HepG2 (cell line): ENCODE data around the gene GAL3ST3. TPM values are rescaled to one million over a fixed set of nuclear protein-coding genes. Genes with fewer than 3 reads are reported as not detected.

Source experiments
- AKAP8 ChIP-seq: sonication (generic); formaldehyde crosslinking; IDR thresholded peaks from 2 replicates; pipeline ENCODE4 v1.5.1; 2020; ENCODE audit warnings: mild to moderate bottlenecking, missing genetic modification reagents
- ARNT2 ChIP-seq: sonication (generic); formaldehyde crosslinking; IDR thresholded peaks from 2 replicates; pipeline ENCODE4 v1.8.0; 2022; ENCODE audit warnings: mild to moderate bottlenecking, low read depth, missing genetic modification reagents, moderate library complexity
- ATF3 ChIP-seq: sonication (generic); formaldehyde crosslinking; IDR thresholded peaks from 2 replicates; pipeline ENCODE4 v1.4.0; 2020; ENCODE audit warnings: missing genetic modification reagents
- ATF7 ChIP-seq, 2 experiments: fragments of 450-650 bp in 1 of 2; sonication (generic) in 1 of 2; formaldehyde crosslinking in 1 of 2; IDR thresholded peaks; 2 replicates each; pipeline versions ENCODE4 v1.4.0 to v1.6.1; 2016 to 2020; ENCODE audit warnings: antibody characterized with exemption in 1 of 2, mild to moderate bottlenecking in 1 of 2, missing genetic modification reagents in 1 of 2
- CEBPG ChIP-seq: IDR thresholded peaks from 2 replicates; pipeline ENCODE4 v1.6.1; 2016
- HNRNPL ChIP-seq: fragments of 200-400 bp; formaldehyde crosslinking; IDR thresholded peaks from 2 replicates; pipeline ENCODE4 v1.6.1; 2017; ENCODE audit warnings: mild to moderate bottlenecking, low read depth, low read length
- ISL2 ChIP-seq: sonication (generic); formaldehyde crosslinking; IDR thresholded peaks from 2 replicates; pipeline ENCODE4 v1.5.0; 2020; ENCODE audit warnings: missing genetic modification reagents
- MEF2D ChIP-seq: sonication (generic); formaldehyde crosslinking; IDR thresholded peaks from 2 replicates; pipeline ENCODE4 v1.5.1; 2020; ENCODE audit warnings: mild to moderate bottlenecking, missing genetic modification reagents
- MYC ChIP-seq: sonication (generic); formaldehyde crosslinking; IDR thresholded peaks from 2 replicates; pipeline ENCODE4 v1.9.0; 2021; ENCODE audit warnings: missing genetic modification reagents, borderline replicate concordance
- NFATC3 ChIP-seq: sonication (generic); formaldehyde crosslinking; IDR thresholded peaks from 2 replicates; pipeline ENCODE4 v1.5.1; 2020; ENCODE audit warnings: mild to moderate bottlenecking, missing genetic modification reagents
- NFE2L2 ChIP-seq: fragments of 150-350 bp; IDR thresholded peaks from 2 replicates; pipeline ENCODE4 v1.6.1; 2014; ENCODE audit warnings: low read length
- NFIC ChIP-seq: IDR thresholded peaks from 2 replicates; pipeline ENCODE4 v1.6.1; 2012; ENCODE audit warnings: mild to moderate bottlenecking, low read length, inconsistent platforms
- PCBP1 ChIP-seq: fragments of 200-400 bp; formaldehyde crosslinking; IDR thresholded peaks from 2 replicates; pipeline ENCODE4 v1.6.1; 2017; ENCODE audit warnings: mild to moderate bottlenecking, low read depth, low read length, borderline replicate concordance
- RFX3 ChIP-seq: IDR thresholded peaks from 2 replicates; pipeline ENCODE4 v1.6.1; 2016; ENCODE audit warnings: missing biosample characterization, missing genetic modification reagents
- SMAD1 ChIP-seq: sonication (generic); formaldehyde crosslinking; IDR thresholded peaks from 2 replicates; pipeline ENCODE4 v1.4.0; 2020; ENCODE audit warnings: missing genetic modification reagents, low read depth, mild to moderate bottlenecking, borderline replicate concordance
- SOX6 ChIP-seq, 2 experiments: fragments of 450-650 bp in 1 of 2; sonication (generic) in 1 of 2; formaldehyde crosslinking in 1 of 2; IDR thresholded peaks; 2 replicates each; pipeline versions ENCODE4 v1.4.0 to v1.6.1; 2017 to 2020; ENCODE audit warnings: antibody characterized with exemption in 1 of 2, mild to moderate bottlenecking in 1 of 2, missing genetic modification reagents in 1 of 2
- SPEN ChIP-seq: sonication (generic); formaldehyde crosslinking; IDR thresholded peaks from 2 replicates; pipeline ENCODE4 v1.5.1; 2020; ENCODE audit warnings: low read depth, mild to moderate bottlenecking, missing genetic modification reagents
- TCF12 ChIP-seq, 2 experiments: fragments of 450-650 bp in 1 of 2; sonication (generic) in 1 of 2; formaldehyde crosslinking in 1 of 2; IDR thresholded peaks; 2 replicates each; pipeline versions ENCODE4 v1.6.1 to v1.8.0; 2017 to 2022; ENCODE audit warnings: antibody characterized with exemption in 1 of 2, mild to moderate bottlenecking in 1 of 2, missing genetic modification reagents in 1 of 2, moderate library complexity in 1 of 2
- ZFP82 ChIP-seq: sonication (generic); formaldehyde crosslinking; IDR thresholded peaks from 2 replicates; pipeline ENCODE4 v1.5.1; 2020; ENCODE audit warnings: mild to moderate bottlenecking, missing genetic modification reagents, borderline replicate concordance
- ZKSCAN8 ChIP-seq: IDR thresholded peaks from 2 replicates; pipeline ENCODE4 v1.6.1; 2016; ENCODE audit warnings: borderline replicate concordance, missing genetic modification reagents, missing compliant biosample characterization
- ZNF275 ChIP-seq: sonication (generic); formaldehyde crosslinking; IDR thresholded peaks from 2 replicates; pipeline ENCODE4 v1.8.0; 2022; ENCODE audit warnings: missing genetic modification reagents, mild to moderate bottlenecking, inconsistent platforms, borderline replicate concordance
- ZNF607 ChIP-seq: sonication (generic); formaldehyde crosslinking; IDR thresholded peaks from 2 replicates; pipeline ENCODE4 v1.5.1; 2020; ENCODE audit warnings: missing genetic modification reagents, mild to moderate bottlenecking, borderline replicate concordance
- ZNF619 ChIP-seq: sonication (generic); formaldehyde crosslinking; IDR thresholded peaks from 2 replicates; pipeline ENCODE4 v1.4.0; 2020; ENCODE audit warnings: mild to moderate bottlenecking, missing genetic modification reagents
- ZNF703 ChIP-seq: sonication (generic); formaldehyde crosslinking; IDR thresholded peaks from 2 replicates; pipeline ENCODE4 v1.5.1; 2020; ENCODE audit warnings: missing genetic modification reagents, mild to moderate bottlenecking, moderate library complexity, borderline replicate concordance
- ZNF724P ChIP-seq: sonication (generic); formaldehyde crosslinking; IDR thresholded peaks from 2 replicates; pipeline ENCODE4 v1.8.0; 2022; ENCODE audit warnings: missing genetic modification reagents, borderline replicate concordance
- ZNF780A ChIP-seq: sonication (generic); formaldehyde crosslinking; IDR thresholded peaks from 2 replicates; pipeline ENCODE4 v1.8.0; 2022; ENCODE audit warnings: mild to moderate bottlenecking, missing genetic modification reagents, moderate library complexity
- ZSCAN29 ChIP-seq: sonication (generic); formaldehyde crosslinking; conservative IDR thresholded peaks from 2 replicates; pipeline ENCODE4 v1.4.0; 2020; ENCODE audit warnings: mild to moderate bottlenecking, missing genetic modification reagents
- polyA plus RNA-seq, 8 experiments: library from polyadenylated mRNA; depleted of rRNA in 3 of 8; stranded (reverse) in 7 of 8; unstranded in 1 of 8; fragments of >200 nt; fragmentation: Illumina TruSeq in 4 of 8; extraction: Trizol in 4 of 8; gene quantifications; 2 replicates each; pipeline versions ENCODE4 v1.2.1 to v1.2.3, GENCODE V29; 2011 to 2016; ENCODE audit warnings: low read depth in 4 of 8, missing spikeins in 1 of 8, mixed read lengths in 1 of 8; ENCODE audit not compliant: insufficient read depth in 1 of 8
- total RNA-seq, 5 experiments: library from RNA; depleted of rRNA; stranded (reverse); fragments of >200 nt; fragmentation: Illumina TruSeq; extraction: Trizol; gene quantifications; 2 replicates each; pipeline ENCODE4 v1.2.3, GENCODE V29; 2016; ENCODE audit warnings: low read depth in 1 of 5

The GAL3ST3 gene
- total and polyA plus RNA-seq, 2 of the 13 experiments (the other 11 are each of a cell fraction or from before 2014, with no cell fraction given): not detected

GRCh38 chr11:66051766-66052663 lies 3.1 kb upstream of the GAL3ST3 start, which contains the start of gene SF3B2 (continued):
- TF ChIP-seq TCF12 (IDR thresholded peaks at IDR 0.05): no peak
- 0 out of 2 replicates have a peak, but pooled peaks have one; percentile 13 for TF ChIP-seq TCF12 (CRISPR knock-in tag; IDR thresholded peaks at IDR 0.05)
- TF ChIP-seq ARNT2 (CRISPR knock-in tag): peak; percentile 78
- TF ChIP-seq SMAD1: peak; percentile 88; the same call in 1 of the 2 replicates
- TF ChIP-seq PCBP1: 0 out of 2 replicates have a peak, but pooled peaks have one; percentile 43
- peak; percentile 17; the same call in 1 of the 2 replicates for TF ChIP-seq HNRNPL
- peak; percentile 76 for TF ChIP-seq MYC (CRISPR knock-in tag)
- peak; percentile 52; the same call in 1 of the 2 replicates for TF ChIP-seq ZNF275 (CRISPR knock-in tag)
- TF ChIP-seq ZNF703 (CRISPR knock-in tag): no peak; the same call in 1 of the 2 replicates
- TF ChIP-seq ZNF780A (CRISPR knock-in tag): no peak; the same call in 1 of the 2 replicates
- TF ChIP-seq SOX6 (IDR thresholded peaks at IDR 0.05): no peak
- TF ChIP-seq SOX6 (CRISPR knock-in tag; IDR thresholded peaks at IDR 0.05): peak; percentile 47; the same call in 1 of the 2 replicates
- TF ChIP-seq ZNF607 (CRISPR knock-in tag): peak; percentile 51
- TF ChIP-seq CEBPG (CRISPR knock-in tag): no peak
- no peak for TF ChIP-seq ATF7 (IDR thresholded peaks at IDR 0.05)
- no peak for TF ChIP-seq ATF7 (CRISPR knock-in tag; IDR thresholded peaks at IDR 0.05)
- 0 out of 2 replicates have a peak, but pooled peaks have one; percentile 21 for TF ChIP-seq RFX3 (CRISPR knock-in tag)
- 0 out of 2 replicates have a peak, but pooled peaks have one; percentile 0 for TF ChIP-seq AKAP8 (CRISPR knock-in tag)
- TF ChIP-seq ZKSCAN8 (CRISPR knock-in tag): peak; percentile 57; the same call in 1 of the 2 replicates
- peak; percentile 10; the same call in 1 of the 2 replicates for TF ChIP-seq ZNF724P
- TF ChIP-seq MEF2D (CRISPR knock-in tag): peak; percentile 45
- peak; percentile 78 for TF ChIP-seq ZSCAN29 (CRISPR knock-in tag)
- TF ChIP-seq NFIC: no peak
- TF ChIP-seq NFE2L2: no peak
- peak; percentile 78 for TF ChIP-seq ISL2
- TF ChIP-seq ZFP82 (CRISPR knock-in tag): peak; percentile 92
- peak; percentile 87; the same call in 1 of the 2 replicates for TF ChIP-seq NFATC3
- peak; percentile 91; the same call in 1 of the 2 replicates for TF ChIP-seq ZNF619
- TF ChIP-seq ATF3 (CRISPR knock-in tag): peak; percentile 30; the same call in 1 of the 2 replicates
- peak; percentile 65; the same call in 1 of the 2 replicates for TF ChIP-seq SPEN
